Mammary epithelial cell (primary cell): ENCODE measurements around the gene BPI.

Experiments
- EZH2 ChIP-seq: IDR thresholded peaks from 2 replicates; pipeline ENCODE4 v1.6.1; 2012; ENCODE audit warnings: low read length, inconsistent platforms, borderline replicate concordance
- TF ChIP-seq, protein P1 (sequence below), 2 donors: IDR thresholded peaks in 1 of 2; conservative IDR thresholded peaks in 1 of 2; 2 replicates each; pipeline ENCODE4 v1.5.1; 2011 to 2012; ENCODE audit warnings: inconsistent platforms in 2 of 2, low read length in 2 of 2, mild to moderate bottlenecking in 2 of 2, control low read depth in 1 of 2, low read depth in 1 of 2; ENCODE audit not compliant: insufficient read depth in 1 of 2; ENCODE audit errors: extremely low read depth in 1 of 2

DNA sequence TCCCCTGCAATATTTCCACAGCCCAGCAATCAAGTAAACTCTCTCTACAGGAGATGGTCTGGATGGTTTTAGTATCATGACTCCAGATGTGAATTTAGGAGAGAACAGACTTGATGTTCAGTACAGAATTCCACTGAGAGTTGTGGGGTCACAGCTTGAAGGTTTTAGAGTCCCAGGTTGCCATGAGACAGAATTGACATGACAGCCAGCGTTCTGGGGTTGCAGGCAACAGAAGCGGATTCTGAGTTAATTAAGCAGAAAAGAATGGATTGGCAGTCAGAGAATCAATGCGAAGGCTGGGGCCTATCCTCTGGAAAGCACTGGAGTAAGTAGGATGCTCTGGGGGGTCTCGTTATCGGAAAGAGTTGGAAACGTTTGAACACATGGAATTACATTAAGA is 41.0 kb upstream of the BPI start:
- TF ChIP-seq, protein P1, sequence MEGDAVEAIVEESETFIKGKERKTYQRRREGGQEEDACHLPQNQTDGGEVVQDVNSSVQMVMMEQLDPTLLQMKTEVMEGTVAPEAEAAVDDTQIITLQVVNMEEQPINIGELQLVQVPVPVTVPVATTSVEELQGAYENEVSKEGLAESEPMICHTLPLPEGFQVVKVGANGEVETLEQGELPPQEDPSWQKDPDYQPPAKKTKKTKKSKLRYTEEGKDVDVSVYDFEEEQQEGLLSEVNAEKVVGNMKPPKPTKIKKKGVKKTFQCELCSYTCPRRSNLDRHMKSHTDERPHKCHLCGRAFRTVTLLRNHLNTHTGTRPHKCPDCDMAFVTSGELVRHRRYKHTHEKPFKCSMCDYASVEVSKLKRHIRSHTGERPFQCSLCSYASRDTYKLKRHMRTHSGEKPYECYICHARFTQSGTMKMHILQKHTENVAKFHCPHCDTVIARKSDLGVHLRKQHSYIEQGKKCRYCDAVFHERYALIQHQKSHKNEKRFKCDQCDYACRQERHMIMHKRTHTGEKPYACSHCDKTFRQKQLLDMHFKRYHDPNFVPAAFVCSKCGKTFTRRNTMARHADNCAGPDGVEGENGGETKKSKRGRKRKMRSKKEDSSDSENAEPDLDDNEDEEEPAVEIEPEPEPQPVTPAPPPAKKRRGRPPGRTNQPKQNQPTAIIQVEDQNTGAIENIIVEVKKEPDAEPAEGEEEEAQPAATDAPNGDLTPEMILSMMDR (conservative IDR thresholded peaks at IDR 0.05 in 1 of 2, IDR thresholded peaks at IDR 0.05 in 1 of 2; ENCODE audit: extremely low read depth in 1 of 2, insufficient read depth in 1 of 2, low read depth in 1 of 2, low read length in 2 of 2), result no peak
- TF ChIP-seq EZH2, result no peak
